ENCODE data around the gene COL26A1. TPM values are rescaled to one million over a fixed set of nuclear protein-coding genes. Genes with fewer than 3 reads are reported as not detected.
"Not testable (repeated sequence)": the region's sequence is repeated elsewhere in the genome, so short reads cannot be mapped to it uniquely, and the experiment has no call there.

The COL26A1 gene
- total and polyA plus RNA-seq, 2 experiments from 2014 or later: 11.6 to 19.1 TPM

- Histone ChIP-seq H3K27me3 (no peaks in the 10 kb centered on the region), H3K27ac (peak overlapping the region; percentile 92), H3K4me1 (ENCODE audit: insufficient read depth) (peaks cover 4% of the 10 kb centered on the region), H3K4me2 (no peak overlapping the region), H3K9me3 (ENCODE audit: low read depth) (no peaks in the 10 kb centered on the region), H3K36me3 (replicated peaks; ENCODE audit: insufficient read depth, low read depth) (no peaks in the 10 kb centered on the region), H2AFZ (no peak overlapping the region), H3K79me2 (no peaks in the 10 kb centered on the region), H3K9me2 (replicated peaks; ENCODE audit: insufficient read depth) (no peaks in the 10 kb centered on the region), H3K4me3 (no peak overlapping the region), H4K20me1 (ENCODE audit: insufficient read depth, poor library complexity, severe bottlenecking) (no peaks in the 10 kb centered on the region)
- 45% methylated on average over 23 of the region's 25 CpGs for WGBS (ENCODE audit: low lambda C conversion rate, missing lambda C conversion rate)
- no peak for TF ChIP-seq EZH2phosphoT487 (IDR thresholded peaks at IDR 0.05; ENCODE audit: low read depth, severe bottlenecking, unreplicated experiment)
- no peak for TF ChIP-seq EZH2 (IDR thresholded peaks at IDR 0.05; ENCODE audit: borderline replicate concordance)
- DNase-seq (ENCODE audit: low spot score): peak; percentile 62
These were observed 123.9 kb downstream of the COL26A1 start for GRCh38 chr7:101486433-101487104.

- Histone ChIP-seq H4K20me1 (ENCODE audit: insufficient read depth, poor library complexity, severe bottlenecking) (no peaks in the 10 kb centered on the region), H3K4me2 (no peak overlapping the region), H3K4me3 (no peak overlapping the region), H3K4me1 (ENCODE audit: insufficient read depth) (peaks cover 4% of the 10 kb centered on the region), H3K27me3 (no peaks in the 10 kb centered on the region), H3K9me3 (ENCODE audit: low read depth) (no peaks in the 10 kb centered on the region), H3K27ac (peak overlapping the region; percentile 92), H3K9me2 (replicated peaks; ENCODE audit: insufficient read depth) (no peaks in the 10 kb centered on the region), H3K36me3 (replicated peaks; ENCODE audit: insufficient read depth, low read depth) (no peaks in the 10 kb centered on the region), H2AFZ (no peak overlapping the region), H3K79me2 (no peaks in the 10 kb centered on the region)
- no peak for DNase-seq (ENCODE audit: low spot score)
- 74% methylated on average over 4 of the region's 4 CpGs for WGBS (ENCODE audit: low lambda C conversion rate, missing lambda C conversion rate)
- TF ChIP-seq EZH2 (IDR thresholded peaks at IDR 0.05; ENCODE audit: borderline replicate concordance) (no peak), CTCF (IDR thresholded peaks at IDR 0.05; ENCODE audit: poor library complexity) (no peak), EZH2phosphoT487 (IDR thresholded peaks at IDR 0.05; ENCODE audit: low read depth, severe bottlenecking, unreplicated experiment) (no peak)
These were observed 124.4 kb downstream of the COL26A1 start for GRCh38 chr7:101487105-101487458.

GRCh38 chr7:101487753-101488152 lies 125.1 kb downstream of the COL26A1 start:
- no peaks in the 10 kb centered on the region for H4K20me1 ChIP-seq (ENCODE audit: insufficient read depth, poor library complexity, severe bottlenecking)
- H3K4me2 ChIP-seq: no peak overlapping the region
- peaks cover 4% of the 10 kb centered on the region for H3K4me1 ChIP-seq (ENCODE audit: insufficient read depth)
- no peaks in the 10 kb centered on the region for H3K36me3 ChIP-seq (replicated peaks; ENCODE audit: insufficient read depth, low read depth)
- H3K9me3 ChIP-seq (ENCODE audit: low read depth): no peaks in the 10 kb centered on the region
- no peaks in the 10 kb centered on the region for H3K9me2 ChIP-seq (replicated peaks; ENCODE audit: insufficient read depth)
- H3K79me2 ChIP-seq: no peaks in the 10 kb centered on the region
- TF ChIP-seq EZH2 (IDR thresholded peaks at IDR 0.05; ENCODE audit: borderline replicate concordance): no peak
- TF ChIP-seq CTCF (IDR thresholded peaks at IDR 0.05; ENCODE audit: poor library complexity): no peak
- TF ChIP-seq EZH2phosphoT487 (IDR thresholded peaks at IDR 0.05; ENCODE audit: low read depth, severe bottlenecking, unreplicated experiment): no peak
- peak overlapping the region; percentile 92 for H3K27ac ChIP-seq
- WGBS (ENCODE audit: low lambda C conversion rate, missing lambda C conversion rate): 97% methylated on average over 7 of the region's 7 CpGs
- H3K27me3 ChIP-seq: no peaks in the 10 kb centered on the region
- no peak overlapping the region for H3K4me3 ChIP-seq
- no peak overlapping the region for H2AFZ ChIP-seq
- DNase-seq (ENCODE audit: low spot score): no peak

GRCh38 chr7:101488826-101489572 lies 126.3 kb downstream of the COL26A1 start:
- peak; percentile 48 for DNase-seq (ENCODE audit: low spot score)
- H4K20me1 ChIP-seq (ENCODE audit: insufficient read depth, poor library complexity, severe bottlenecking): no peaks in the 10 kb centered on the region
- H3K36me3 ChIP-seq (replicated peaks; ENCODE audit: insufficient read depth, low read depth): no peaks in the 10 kb centered on the region
- no peaks in the 10 kb centered on the region for H3K79me2 ChIP-seq
- H3K27ac ChIP-seq: peak overlapping the region; percentile 52
- H3K4me1 ChIP-seq (ENCODE audit: insufficient read depth): peaks cover 4% of the 10 kb centered on the region
- 27% methylated on average over 10 of the region's 10 CpGs for WGBS (ENCODE audit: low lambda C conversion rate, missing lambda C conversion rate)
- no peak overlapping the region for H2AFZ ChIP-seq
- H3K4me2 ChIP-seq: peak overlapping the region; percentile 42
- no peaks in the 10 kb centered on the region for H3K9me2 ChIP-seq (replicated peaks; ENCODE audit: insufficient read depth)
- H3K4me3 ChIP-seq: no peak overlapping the region
- no peaks in the 10 kb centered on the region for H3K27me3 ChIP-seq
- no peak for TF ChIP-seq EZH2 (IDR thresholded peaks at IDR 0.05; ENCODE audit: borderline replicate concordance)
- H3K9me3 ChIP-seq (ENCODE audit: low read depth): no peaks in the 10 kb centered on the region

GRCh38 chr7:101490439-101490838 lies 127.8 kb downstream of the COL26A1 start:
- H3K27ac ChIP-seq; H3K9me2 ChIP-seq (replicated peaks; ENCODE audit: insufficient read depth); H3K4me1 ChIP-seq (ENCODE audit: insufficient read depth); H3K36me3 ChIP-seq (replicated peaks; ENCODE audit: insufficient read depth, low read depth); H4K20me1 ChIP-seq (ENCODE audit: insufficient read depth, poor library complexity, severe bottlenecking); H3K27me3 ChIP-seq; H2AFZ ChIP-seq; H3K79me2 ChIP-seq; DNase-seq (ENCODE audit: low spot score); H3K9me3 ChIP-seq (ENCODE audit: low read depth); H3K4me3 ChIP-seq; H3K4me2 ChIP-seq: not testable (repeated sequence)
- WGBS (ENCODE audit: low lambda C conversion rate, missing lambda C conversion rate): 91% methylated on average over 9 of the region's 9 CpGs

- not testable (repeated sequence) for H4K20me1 ChIP-seq (ENCODE audit: insufficient read depth, poor library complexity, severe bottlenecking); H3K9me3 ChIP-seq (ENCODE audit: low read depth); DNase-seq (ENCODE audit: low spot score); H3K9me2 ChIP-seq (replicated peaks; ENCODE audit: insufficient read depth); H3K27ac ChIP-seq; H3K4me1 ChIP-seq (ENCODE audit: insufficient read depth); H3K36me3 ChIP-seq (replicated peaks; ENCODE audit: insufficient read depth, low read depth); H2AFZ ChIP-seq; H3K4me2 ChIP-seq; H3K79me2 ChIP-seq; H3K27me3 ChIP-seq; H3K4me3 ChIP-seq
- 82% methylated on average over 4 of the region's 4 CpGs for WGBS (ENCODE audit: low lambda C conversion rate, missing lambda C conversion rate)
These were observed 128.8 kb downstream of the COL26A1 start for GRCh38 chr7:101491442-101491841.
